ENCODE data around the gene HIF1A. TPM values are rescaled to one million over a fixed set of nuclear protein-coding genes. Genes with fewer than 3 reads are reported as not detected.

The HIF1A gene
- total RNA-seq, 1 donor from 2014 or later, result 299 TPM

DNA sequence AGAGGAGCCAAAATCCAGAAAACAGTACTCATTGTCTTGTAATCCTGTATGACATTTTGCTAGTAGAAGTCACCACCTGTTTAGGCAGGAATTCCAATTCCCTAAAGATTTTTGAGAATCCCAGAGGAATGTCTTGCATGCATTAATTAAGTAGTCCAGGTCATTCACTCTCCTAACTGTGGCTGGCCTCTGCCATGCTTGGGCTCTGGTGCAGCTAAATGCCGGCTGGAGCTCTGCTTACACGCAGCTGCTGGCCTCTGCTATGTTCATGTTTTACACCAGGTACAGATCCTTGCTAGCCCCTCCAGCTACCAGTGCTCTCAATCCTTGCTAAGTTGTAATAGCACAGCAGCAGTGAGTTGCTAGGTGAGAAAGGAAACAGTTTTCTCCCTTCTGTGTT lies 16.3 kb upstream of the HIF1A start:
- Histone ChIP-seq H2AFZ (replicated peaks) (peak overlapping the region; percentile 82), H3K36me3 (no peaks in the 10 kb centered on the region), H4K20me1 (ENCODE audit: low read depth) (no peaks in the 10 kb centered on the region), H3K9me3 (ENCODE audit: low read depth) (no peaks in the 10 kb centered on the region), H3K79me2 (ENCODE audit: low read depth) (no peaks in the 10 kb centered on the region), H3K9ac (no peak overlapping the region), H3K27ac (peak overlapping the region; percentile 97), H3K4me1 (peaks cover 16% of the 10 kb centered on the region), H3K27me3 (no peaks in the 10 kb centered on the region), H3K4me3 (no peak overlapping the region), H3F3A (ENCODE audit: low read depth) (peaks cover 18% of the 10 kb centered on the region), H3K4me2 (peak overlapping the region; percentile 54)
- Mint-ChIP-seq H3K27ac (peak overlapping the region; percentile 9), H3K4me1 (peaks cover 12% of the 10 kb centered on the region), H3K9me3 (no peaks in the 10 kb centered on the region), H3K27me3 (ENCODE audit: insufficient read depth, low read depth) (peaks cover 2% of the 10 kb centered on the region), H3K4me3 (no peak overlapping the region), H3K36me3 (no peaks in the 10 kb centered on the region)
- DNase-seq (ENCODE audit: low spot score), result peak; percentile 86
- no peak for TF ChIP-seq EZH2phosphoT487 (IDR thresholded peaks at IDR 0.05)

DNA sequence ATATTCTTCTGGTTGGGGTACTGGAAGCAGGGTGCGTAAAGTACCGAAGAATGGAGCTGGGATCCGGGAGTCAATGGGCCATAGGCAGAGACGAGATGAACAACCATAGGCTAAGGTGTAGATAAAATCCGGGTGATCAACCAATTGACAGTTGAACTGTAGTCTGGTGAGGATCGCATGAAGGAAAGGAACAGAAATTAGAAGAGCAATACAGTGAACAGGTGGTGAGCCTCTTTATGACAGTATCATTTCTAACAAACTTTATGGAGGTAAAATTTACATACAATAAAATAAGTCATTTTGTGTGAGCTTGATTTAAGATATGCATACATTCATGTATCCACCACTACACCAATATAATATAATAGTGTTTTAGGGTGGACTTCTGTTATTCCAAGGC lies 13.9 kb upstream of the HIF1A start:
- Histone ChIP-seq H3F3A (ENCODE audit: low read depth) (peaks cover 18% of the 10 kb centered on the region), H3K36me3 (no peaks in the 10 kb centered on the region), H3K9me3 (ENCODE audit: low read depth) (no peaks in the 10 kb centered on the region), H3K9ac (no peak overlapping the region), H4K20me1 (ENCODE audit: low read depth) (no peaks in the 10 kb centered on the region), H3K4me1 (peaks cover 16% of the 10 kb centered on the region), H3K79me2 (ENCODE audit: low read depth) (no peaks in the 10 kb centered on the region), H3K27me3 (no peaks in the 10 kb centered on the region), H3K4me3 (no peak overlapping the region), H2AFZ (replicated peaks) (no peak overlapping the region), H3K27ac (no peak overlapping the region), H3K4me2 (no peak overlapping the region)
- Mint-ChIP-seq H3K9me3 (peaks cover under 1% of the 10 kb centered on the region), H3K27me3 (ENCODE audit: insufficient read depth, low read depth) (no peaks in the 10 kb centered on the region), H3K27ac (no peak overlapping the region), H3K4me3 (no peak overlapping the region), H3K36me3 (no peaks in the 10 kb centered on the region), H3K4me1 (peaks cover 18% of the 10 kb centered on the region)
- no peak for TF ChIP-seq EZH2phosphoT487 (IDR thresholded peaks at IDR 0.05)
- no peak for TF ChIP-seq EZH2 (IDR thresholded peaks at IDR 0.05)
- TF ChIP-seq, protein P1, sequence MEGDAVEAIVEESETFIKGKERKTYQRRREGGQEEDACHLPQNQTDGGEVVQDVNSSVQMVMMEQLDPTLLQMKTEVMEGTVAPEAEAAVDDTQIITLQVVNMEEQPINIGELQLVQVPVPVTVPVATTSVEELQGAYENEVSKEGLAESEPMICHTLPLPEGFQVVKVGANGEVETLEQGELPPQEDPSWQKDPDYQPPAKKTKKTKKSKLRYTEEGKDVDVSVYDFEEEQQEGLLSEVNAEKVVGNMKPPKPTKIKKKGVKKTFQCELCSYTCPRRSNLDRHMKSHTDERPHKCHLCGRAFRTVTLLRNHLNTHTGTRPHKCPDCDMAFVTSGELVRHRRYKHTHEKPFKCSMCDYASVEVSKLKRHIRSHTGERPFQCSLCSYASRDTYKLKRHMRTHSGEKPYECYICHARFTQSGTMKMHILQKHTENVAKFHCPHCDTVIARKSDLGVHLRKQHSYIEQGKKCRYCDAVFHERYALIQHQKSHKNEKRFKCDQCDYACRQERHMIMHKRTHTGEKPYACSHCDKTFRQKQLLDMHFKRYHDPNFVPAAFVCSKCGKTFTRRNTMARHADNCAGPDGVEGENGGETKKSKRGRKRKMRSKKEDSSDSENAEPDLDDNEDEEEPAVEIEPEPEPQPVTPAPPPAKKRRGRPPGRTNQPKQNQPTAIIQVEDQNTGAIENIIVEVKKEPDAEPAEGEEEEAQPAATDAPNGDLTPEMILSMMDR (IDR thresholded peaks at IDR 0.05), result no peak
- DNase-seq (ENCODE audit: low spot score), result no peak

DNA sequence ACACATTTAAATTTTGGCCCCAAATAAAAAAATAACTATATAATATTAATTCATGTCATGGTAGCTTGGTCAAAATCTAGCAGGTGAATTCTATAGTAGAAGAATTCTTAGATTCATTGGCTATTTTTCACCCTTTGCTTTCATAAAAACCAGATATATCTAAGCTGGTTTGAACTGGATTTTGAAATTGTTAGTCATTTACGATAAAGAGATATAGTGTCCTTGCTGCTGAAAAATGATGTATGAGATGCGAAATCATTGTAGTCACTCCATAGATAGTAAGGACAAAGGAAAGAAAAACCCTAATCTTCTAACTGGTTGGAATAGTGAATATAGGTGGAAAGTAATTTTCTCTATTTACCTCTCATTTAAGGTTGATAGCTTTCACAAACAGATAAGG lies 12.2 kb upstream of the HIF1A start:
- Mint-ChIP-seq H3K4me1 (peaks cover 18% of the 10 kb centered on the region), H3K36me3 (no peaks in the 10 kb centered on the region), H3K4me3 (no peak overlapping the region), H3K27ac (no peak overlapping the region), H3K27me3 (ENCODE audit: insufficient read depth, low read depth) (no peaks in the 10 kb centered on the region), H3K9me3 (peaks cover 12% of the 10 kb centered on the region)
- Histone ChIP-seq H2AFZ (replicated peaks) (no peak overlapping the region), H3K27ac (no peak overlapping the region), H3K9me3 (ENCODE audit: low read depth) (no peaks in the 10 kb centered on the region), H3K79me2 (ENCODE audit: low read depth) (no peaks in the 10 kb centered on the region), H3F3A (ENCODE audit: low read depth) (peaks cover 15% of the 10 kb centered on the region), H3K27me3 (no peaks in the 10 kb centered on the region), H3K4me2 (no peak overlapping the region), H3K4me3 (no peak overlapping the region), H3K9ac (no peak overlapping the region), H3K4me1 (peaks cover 16% of the 10 kb centered on the region), H3K36me3 (no peaks in the 10 kb centered on the region), H4K20me1 (ENCODE audit: low read depth) (no peaks in the 10 kb centered on the region)
- DNase-seq (ENCODE audit: low spot score), result no peak
- TF ChIP-seq EZH2phosphoT487 (IDR thresholded peaks at IDR 0.05) (no peak), EZH2 (IDR thresholded peaks at IDR 0.05) (no peak)
- TF ChIP-seq, protein P1 (IDR thresholded peaks at IDR 0.05), result no peak

DNA sequence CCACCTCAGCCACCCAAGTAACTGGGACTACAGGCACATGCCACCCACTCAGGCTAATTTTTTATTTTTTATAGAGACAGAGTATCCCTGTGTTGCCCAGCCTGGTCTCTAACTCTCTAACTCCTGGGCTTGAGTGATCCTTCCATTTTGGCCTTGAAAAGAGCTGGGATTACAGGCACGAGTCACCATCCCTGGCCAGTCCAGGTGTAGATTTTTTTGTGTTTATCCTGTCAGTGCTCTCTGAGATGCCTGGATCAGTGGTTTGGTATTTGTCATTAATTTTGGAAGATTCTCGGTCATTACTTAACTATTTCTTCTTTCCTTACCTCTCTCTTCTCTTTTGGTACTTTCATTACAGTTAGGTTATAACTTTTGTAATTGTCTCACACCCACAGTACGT lies 5.3 kb upstream of the HIF1A start:
- Histone ChIP-seq H3K79me2 (ENCODE audit: low read depth) (no peaks in the 10 kb centered on the region), H3K36me3 (no peaks in the 10 kb centered on the region), H3K9ac (no peak overlapping the region), H3K4me2 (no peak overlapping the region), H3K27me3 (no peaks in the 10 kb centered on the region), H3K27ac (no peak overlapping the region), H3F3A (ENCODE audit: low read depth) (peaks cover 20% of the 10 kb centered on the region), H2AFZ (replicated peaks) (no peak overlapping the region), H3K4me1 (peaks cover 20% of the 10 kb centered on the region), H4K20me1 (ENCODE audit: low read depth) (no peaks in the 10 kb centered on the region), H3K4me3 (no peak overlapping the region), H3K9me3 (ENCODE audit: low read depth) (no peaks in the 10 kb centered on the region)
- H3K9me3 Mint-ChIP-seq, result peaks cover 18% of the 10 kb centered on the region
- peaks cover 2% of the 10 kb centered on the region for H3K27me3 Mint-ChIP-seq (ENCODE audit: insufficient read depth, low read depth)
- TF ChIP-seq, protein P1 (IDR thresholded peaks at IDR 0.05), result no peak
- TF ChIP-seq EZH2phosphoT487 (IDR thresholded peaks at IDR 0.05) (no peak), EZH2 (IDR thresholded peaks at IDR 0.05) (no peak)
- H3K4me1 Mint-ChIP-seq, result peaks cover 15% of the 10 kb centered on the region
- no peak for DNase-seq (ENCODE audit: low spot score)
- no peaks in the 10 kb centered on the region for H3K36me3 Mint-ChIP-seq
- no peak overlapping the region for H3K27ac Mint-ChIP-seq
- no peak overlapping the region for H3K4me3 Mint-ChIP-seq

Data from neural progenitor cell (in vitro differentiated cells).